ENCODE data around the gene JAM3.

The JAM3 gene

GRCh38 chr11:134118006-134118405, 49.1 kb downstream of the JAM3 start:
- TF ChIP-seq ARNT (IDR thresholded peaks at IDR 0.05): no peak
- no peak for TF ChIP-seq FOXA1 (IDR thresholded peaks at IDR 0.05)
- TF ChIP-seq TARDBP (IDR thresholded peaks at IDR 0.05): no peak

GRCh38 chr11:134119094-134119493, 50.2 kb downstream of the JAM3 start:
- CTCF ChIA-PET: no interaction called here
- no peak for DNase-seq (ENCODE audit: extremely low spot score)
- TF ChIP-seq TARDBP (IDR thresholded peaks at IDR 0.05) (no peak), HDGF (IDR thresholded peaks at IDR 0.05; ENCODE audit: borderline replicate concordance) (no peak), SP1 (IDR thresholded peaks at IDR 0.05) (no peak), FOXA1 (IDR thresholded peaks at IDR 0.05) (no peak), L3MBTL2 (conservative IDR thresholded peaks at IDR 0.05) (no peak), ZNF384 (IDR thresholded peaks at IDR 0.05) (no peak), CTBP1 (IDR thresholded peaks at IDR 0.05; ENCODE audit: borderline replicate concordance) (no peak), SUZ12 (IDR thresholded peaks at IDR 0.05) (no peak), BHLHE40 (IDR thresholded peaks at IDR 0.05; ENCODE audit: borderline replicate concordance) (no peak), FOXK2 (IDR thresholded peaks at IDR 0.05) (no peak), NFRKB (IDR thresholded peaks at IDR 0.05) (no peak), FOXM1 (IDR thresholded peaks at IDR 0.05; ENCODE audit: borderline replicate concordance) (no peak), ARNT (IDR thresholded peaks at IDR 0.05) (no peak), PKNOX1 (IDR thresholded peaks at IDR 0.05) (no peak), ELF4 (IDR thresholded peaks at IDR 0.05) (no peak), LEF1 (IDR thresholded peaks at IDR 0.05; ENCODE audit: borderline replicate concordance) (no peak)
- POLR2A ChIA-PET: no interaction called here

More at GRCh38 chr11:134118006-134118405, 49.1 kb downstream of the JAM3 start:
- POLR2A ChIA-PET: no interaction called here
- no peak for DNase-seq (ENCODE audit: extremely low spot score)
- CTCF ChIA-PET: no interaction called here

GRCh38 chr11:134120143-134120850, 51.4 kb downstream of the JAM3 start:
- CTCF ChIA-PET: no interaction called here
- TF ChIP-seq ZNF384 (IDR thresholded peaks at IDR 0.05) (no peak), BHLHE40 (IDR thresholded peaks at IDR 0.05; ENCODE audit: borderline replicate concordance) (no peak), PKNOX1 (IDR thresholded peaks at IDR 0.05) (no peak), FOXA1 (IDR thresholded peaks at IDR 0.05) (no peak), ELF4 (IDR thresholded peaks at IDR 0.05) (no peak), TARDBP (IDR thresholded peaks at IDR 0.05) (no peak), FOXK2 (IDR thresholded peaks at IDR 0.05) (no peak), ARNT (IDR thresholded peaks at IDR 0.05) (no peak), LEF1 (IDR thresholded peaks at IDR 0.05; ENCODE audit: borderline replicate concordance) (no peak), CTBP1 (IDR thresholded peaks at IDR 0.05; ENCODE audit: borderline replicate concordance) (no peak), NFRKB (IDR thresholded peaks at IDR 0.05) (no peak), L3MBTL2 (conservative IDR thresholded peaks at IDR 0.05) (no peak), SUZ12 (IDR thresholded peaks at IDR 0.05) (no peak), FOXM1 (IDR thresholded peaks at IDR 0.05; ENCODE audit: borderline replicate concordance) (no peak), SP1 (IDR thresholded peaks at IDR 0.05) (no peak), HDGF (IDR thresholded peaks at IDR 0.05; ENCODE audit: borderline replicate concordance) (no peak)
- POLR2A ChIA-PET: no interaction called here
- no peak for DNase-seq (ENCODE audit: extremely low spot score)

- DNase-seq (ENCODE audit: extremely low spot score): no peak
- POLR2A ChIA-PET: interaction anchor here (0.6 kb wide), 1 partner anchor 104 kb away, joined by 3 read pairs; the partner anchor contains the start of gene VPS26B
Observed at GRCh38 chr11:134120921-134121526, 52.2 kb downstream of the JAM3 start.

More at GRCh38 chr11:134120921-134121526, 52.2 kb downstream of the JAM3 start:
- CTCF ChIA-PET: no interaction called here
- TF ChIP-seq FOXM1 (IDR thresholded peaks at IDR 0.05; ENCODE audit: borderline replicate concordance): no peak
- no peak for TF ChIP-seq LEF1 (IDR thresholded peaks at IDR 0.05; ENCODE audit: borderline replicate concordance)
- no peak for TF ChIP-seq FOXA1 (IDR thresholded peaks at IDR 0.05)
- no peak for TF ChIP-seq ZNF384 (IDR thresholded peaks at IDR 0.05)
- no peak for TF ChIP-seq BHLHE40 (IDR thresholded peaks at IDR 0.05; ENCODE audit: borderline replicate concordance)
- no peak for TF ChIP-seq SP1 (IDR thresholded peaks at IDR 0.05)
- no peak for TF ChIP-seq TARDBP (IDR thresholded peaks at IDR 0.05)
- TF ChIP-seq ARNT (IDR thresholded peaks at IDR 0.05): no peak
- no peak for TF ChIP-seq HDGF (IDR thresholded peaks at IDR 0.05; ENCODE audit: borderline replicate concordance)
- TF ChIP-seq ELF4 (IDR thresholded peaks at IDR 0.05): no peak
- no peak for TF ChIP-seq L3MBTL2 (conservative IDR thresholded peaks at IDR 0.05)
- no peak for TF ChIP-seq PKNOX1 (IDR thresholded peaks at IDR 0.05)
- no peak for TF ChIP-seq NFRKB (IDR thresholded peaks at IDR 0.05)
- TF ChIP-seq SUZ12 (IDR thresholded peaks at IDR 0.05): no peak
- TF ChIP-seq CTBP1 (IDR thresholded peaks at IDR 0.05; ENCODE audit: borderline replicate concordance): no peak
- no peak for TF ChIP-seq FOXK2 (IDR thresholded peaks at IDR 0.05)
